DMS153 treated with DMSO at 0.1 percent for 48 hours (cell line): ENCODE measurements around the gene TAC3.
"Not testable (repeated sequence)": the region's sequence is repeated elsewhere in the genome, so short reads cannot be mapped to it uniquely, and the experiment has no call there.

Source experiments
- DNase-seq: peaks from one replicate; lab custom pipeline; 2025; ENCODE audit not compliant: unreplicated experiment; lab: John Stamatoyannopoulos, UW

TAC3 gene

GRCh38 chr12:56987011-56987410, 29.3 kb downstream of the TAC3 start:
- no peak for DNase-seq

- DNase-seq = not testable (repeated sequence)
Measured at GRCh38 chr12:56985714-56986113, 30.6 kb downstream of the TAC3 start.

- DNase-seq = no peak
Measured at GRCh38 chr12:56983386-56983785, 32.9 kb downstream of the TAC3 start.

GRCh38 chr12:56982578-56983236, 33.6 kb downstream of the TAC3 start:
- not testable (repeated sequence) for DNase-seq

GRCh38 chr12:56980941-56981530, 35.3 kb downstream of the TAC3 start:
- no peak for DNase-seq

- no peak for DNase-seq
Measured at GRCh38 chr12:56980268-56980667, 36.1 kb downstream of the TAC3 start.

GRCh38 chr12:56979628-56980027, 36.7 kb downstream of the TAC3 start:
- DNase-seq = no peak

GRCh38 chr12:56978397-56979138, 37.8 kb downstream of the TAC3 start:
- no peak for DNase-seq

GRCh38 chr12:56977361-56977760, 39.0 kb downstream of the TAC3 start:
- not testable (repeated sequence) for DNase-seq

GRCh38 chr12:56974224-56974623, 42.1 kb downstream of the TAC3 start:
- DNase-seq = not testable (repeated sequence)

- DNase-seq = not testable (repeated sequence)
Measured at GRCh38 chr12:56968910-56969309, 47.4 kb downstream of the TAC3 start.

- not testable (repeated sequence) for DNase-seq
Measured at GRCh38 chr12:56965997-56966642, 50.2 kb downstream of the TAC3 start.

GRCh38 chr12:56965124-56965523, 51.2 kb downstream of the TAC3 start:
- not testable (repeated sequence) for DNase-seq

GRCh38 chr12:56963557-56963956, 52.8 kb downstream of the TAC3 start:
- DNase-seq = not testable (repeated sequence)

GRCh38 chr12:56962247-56962646, 54.1 kb downstream of the TAC3 start:
- not testable (repeated sequence) for DNase-seq
